Stimulated activated CD8-positive, alpha-beta memory T cell treated with anti-CD3 and anti-CD28 coated beads, Interleukin-12 subunit alpha, Interleukin-12 subunit beta, amount 100 ng/mL, for 24 hours (primary cell): ENCODE results near the gene TELO2.
"Not testable (repeated sequence)": the region's sequence is repeated elsewhere in the genome, so short reads cannot be mapped to it uniquely, and the experiment has no call there.

ENCODE experiments used
- DNase-seq: peaks from one replicate; pipeline ENCODE4 v3.0.0-alpha.2; 2020; ENCODE audit errors: extremely low read depth

Gene TELO2

DNA sequence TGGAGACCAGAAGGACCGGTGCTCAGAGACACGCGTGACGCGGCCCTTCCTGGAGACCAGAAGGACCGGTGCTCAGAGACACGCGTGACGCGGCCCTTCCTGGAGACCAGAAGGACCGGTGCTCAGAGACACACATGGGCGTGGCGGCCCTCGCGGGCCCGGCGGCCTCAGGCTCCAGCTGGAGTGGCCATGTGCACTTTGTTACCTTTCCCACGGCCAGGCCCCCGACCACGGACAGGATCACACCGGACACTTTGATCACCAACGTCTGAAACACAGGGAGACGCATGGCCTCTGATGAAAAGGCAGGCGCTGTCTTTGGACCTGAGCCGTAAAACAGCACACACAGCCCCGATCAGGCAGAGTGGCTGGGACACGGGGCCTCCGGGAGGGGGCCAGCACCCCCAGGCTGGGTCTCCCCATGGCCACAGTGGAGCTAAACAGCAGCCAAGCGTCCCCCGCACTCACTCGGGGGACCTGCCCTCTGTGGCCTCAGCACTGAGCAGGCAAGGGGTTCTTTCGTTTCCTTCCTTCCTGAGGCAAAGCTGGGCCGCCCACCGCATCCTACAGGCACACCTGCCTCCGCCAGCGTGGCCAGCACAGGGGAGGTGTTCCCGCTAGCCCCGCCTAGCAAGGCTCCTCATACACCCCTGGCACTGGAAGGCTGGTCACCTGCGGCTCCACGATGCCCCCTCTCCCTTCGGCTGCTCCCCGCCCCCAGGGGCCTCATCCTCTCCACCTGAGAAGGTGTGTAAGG, 35.5 kb upstream of the TELO2 start:
- no peak for DNase-seq

DNA sequence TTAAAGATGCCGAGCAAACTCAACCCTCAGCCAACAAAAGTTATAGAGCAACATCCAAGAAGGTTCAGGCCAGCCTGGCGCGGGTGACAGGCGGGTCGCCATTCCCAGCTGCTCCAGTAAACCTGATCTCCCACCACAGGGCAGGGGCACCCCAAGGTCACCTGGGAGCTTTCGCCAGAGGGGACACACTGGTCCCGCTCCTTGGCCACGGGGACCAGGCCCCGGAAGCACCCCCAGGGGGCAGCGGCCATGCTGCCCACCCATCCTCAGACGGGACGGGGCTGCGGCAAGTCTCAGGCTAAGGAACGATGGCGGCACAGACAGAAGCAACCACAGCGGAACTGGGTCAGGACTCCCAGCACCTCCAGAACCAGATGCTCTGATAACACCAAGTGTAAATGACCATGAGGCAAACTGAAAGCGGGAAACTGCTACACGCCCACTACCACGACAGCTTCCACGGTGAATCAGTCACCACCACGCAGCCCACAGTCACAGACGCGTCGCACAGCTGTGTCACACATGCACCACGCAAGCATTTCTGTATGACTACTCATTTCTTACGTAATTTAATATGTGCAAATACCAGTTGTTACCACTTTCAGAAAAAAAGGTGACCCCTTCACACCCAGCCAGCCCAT, 34.7 kb upstream of the TELO2 start:
- no peak for DNase-seq

DNA sequence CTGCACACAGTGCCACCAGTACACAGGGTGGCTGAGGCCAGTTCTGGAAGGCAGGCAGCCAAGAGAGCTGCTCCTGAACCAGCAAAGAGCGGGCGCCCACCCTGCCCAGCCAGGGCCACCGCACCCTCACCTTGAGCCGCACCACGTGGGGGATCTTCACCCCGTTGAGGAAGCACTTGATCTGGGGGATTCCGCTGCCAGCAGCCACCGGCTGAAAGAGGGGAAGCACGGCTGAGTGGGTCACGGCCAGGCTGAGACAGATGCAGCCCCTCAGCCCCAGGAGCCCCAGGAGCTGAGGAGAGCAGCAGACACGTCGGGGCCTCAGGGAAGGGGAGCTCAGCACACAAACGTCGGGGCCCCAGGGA, 34.2 kb upstream of the TELO2 start:
- DNase-seq = no peak

DNA sequence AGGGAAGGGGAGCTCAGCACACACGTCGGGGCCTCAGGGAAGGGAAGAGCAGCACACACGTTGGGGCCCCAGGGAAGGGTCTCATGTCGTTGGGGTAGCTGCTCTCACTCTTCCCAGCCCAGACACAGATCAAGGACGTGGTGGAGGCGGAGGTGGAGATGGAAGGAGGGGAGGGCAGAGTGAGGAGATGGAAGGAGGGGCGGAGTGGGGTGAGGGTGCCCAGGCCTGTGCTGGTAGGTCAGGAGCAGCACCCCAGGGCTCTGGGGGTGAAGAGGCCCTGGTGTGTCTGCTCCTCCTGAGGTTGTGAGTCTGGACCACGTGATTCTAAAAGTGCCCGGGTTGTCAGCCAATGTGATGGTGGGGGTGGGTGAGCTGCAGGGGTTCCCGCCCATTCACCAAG, 33.2 kb upstream of the TELO2 start:
- DNase-seq = no peak

DNA sequence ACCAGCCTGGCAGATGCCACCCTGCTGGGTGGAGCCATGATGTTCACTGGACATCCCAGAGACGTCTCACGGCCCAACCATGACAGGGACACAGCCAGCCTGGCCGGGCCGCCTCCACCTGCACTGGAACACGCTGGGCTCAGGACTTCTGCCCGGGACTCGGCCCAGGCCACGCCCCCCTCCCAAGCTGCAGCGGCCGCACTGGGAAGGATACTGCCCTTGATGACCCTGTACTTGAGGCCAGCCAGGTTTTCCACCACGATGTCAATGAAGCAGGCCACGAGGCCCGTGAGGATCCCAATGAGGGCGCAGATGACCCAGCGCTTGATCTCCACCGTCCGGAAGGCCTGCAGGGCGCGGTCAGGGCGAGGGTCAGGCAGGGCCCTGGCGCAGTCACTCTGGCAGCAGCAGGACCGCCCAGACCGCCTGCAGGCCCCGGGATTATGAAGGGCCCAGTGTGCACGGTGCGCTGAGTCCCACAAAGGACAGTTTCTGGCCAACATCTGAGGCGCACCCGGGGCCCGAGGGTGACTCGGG, 32.5 kb upstream of the TELO2 start:
- no peak for DNase-seq

DNA sequence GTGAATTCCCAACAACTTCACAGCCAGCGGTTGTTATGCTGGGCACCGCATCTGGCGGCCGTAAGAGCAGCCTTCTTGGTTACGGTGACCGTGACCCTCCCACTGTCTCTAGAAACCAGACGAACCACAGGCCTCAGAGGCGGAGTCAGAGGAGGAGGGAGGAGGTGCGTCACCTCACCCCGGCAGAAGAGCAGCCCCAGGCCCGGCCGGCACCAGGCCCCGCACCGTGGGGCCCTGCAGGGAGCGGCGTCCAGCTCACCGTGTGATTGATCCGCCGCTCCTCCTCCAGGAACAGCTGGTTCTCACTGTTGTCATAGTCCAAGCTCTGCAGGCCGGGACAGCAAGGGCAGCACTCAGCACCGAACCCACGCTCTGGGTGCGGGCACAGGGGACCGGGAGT, 32.0 kb upstream of the TELO2 start:
- no peak for DNase-seq

DNA sequence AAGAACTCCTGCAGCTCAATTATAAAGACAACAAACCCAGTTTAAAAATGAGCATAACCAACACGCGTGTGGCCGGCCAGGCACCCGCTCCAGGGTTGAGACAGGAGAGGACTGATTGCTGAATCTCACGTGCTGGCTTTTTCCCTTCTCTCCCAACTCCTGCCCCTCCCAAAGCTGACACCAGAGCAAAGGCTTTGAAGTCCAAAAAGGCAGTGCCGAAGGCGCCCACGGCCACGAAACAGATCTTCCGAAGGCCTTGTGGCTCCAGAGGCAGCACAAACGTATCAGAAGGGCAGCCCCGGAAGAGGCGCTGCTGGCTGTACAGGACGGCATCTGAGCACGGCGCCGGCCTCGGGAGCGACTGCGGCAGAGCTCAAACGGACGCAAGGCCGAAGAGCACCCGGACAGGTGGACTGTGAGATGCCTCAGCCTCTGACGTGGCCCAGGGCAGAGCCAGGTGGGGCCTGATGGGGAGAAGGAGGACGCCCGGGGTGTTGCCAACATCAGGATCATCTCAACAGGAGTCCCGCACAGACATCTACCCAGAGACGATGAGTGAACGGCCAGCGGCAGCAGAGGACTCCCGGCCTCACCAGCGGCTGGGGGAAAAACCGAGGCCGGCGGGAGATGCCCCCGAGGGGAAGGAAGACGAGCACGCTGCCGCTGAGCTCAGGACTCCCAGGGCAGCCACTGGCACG, 28.8 kb upstream of the TELO2 start:
- no peak for DNase-seq

DNA sequence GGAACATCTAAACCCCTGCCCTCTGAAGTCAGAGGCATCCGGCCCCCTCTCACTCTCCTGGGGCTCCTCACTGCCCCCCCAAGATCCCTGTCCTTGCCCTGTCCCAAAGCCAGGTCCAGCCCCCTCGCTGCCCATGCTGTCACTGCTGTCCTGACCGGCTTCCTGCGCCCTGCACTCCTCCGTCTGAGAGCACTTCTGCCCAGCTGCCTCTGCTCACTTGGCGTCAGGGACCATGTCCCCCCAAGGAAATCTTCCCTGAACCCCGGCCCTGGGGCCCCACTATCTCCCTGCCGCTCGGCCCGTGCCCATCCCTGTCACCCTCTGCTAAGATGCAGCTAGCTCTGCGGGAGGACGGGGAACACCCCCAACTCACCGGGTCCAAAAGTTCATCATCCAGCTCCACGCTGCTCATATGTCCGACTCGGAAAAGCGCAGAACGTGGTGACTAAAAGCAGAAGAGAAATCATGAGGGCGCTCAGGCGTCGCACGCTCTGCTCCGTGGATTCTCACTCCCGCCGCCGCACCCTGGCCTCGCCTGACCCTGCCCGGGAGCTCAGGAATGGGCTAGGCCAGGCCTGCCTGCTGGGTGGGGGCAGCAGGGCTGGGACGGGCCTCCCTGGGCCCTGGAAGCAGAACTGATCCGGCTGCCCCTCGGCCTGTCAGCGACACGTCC, 28.1 kb upstream of the TELO2 start:
- no peak for DNase-seq

DNA sequence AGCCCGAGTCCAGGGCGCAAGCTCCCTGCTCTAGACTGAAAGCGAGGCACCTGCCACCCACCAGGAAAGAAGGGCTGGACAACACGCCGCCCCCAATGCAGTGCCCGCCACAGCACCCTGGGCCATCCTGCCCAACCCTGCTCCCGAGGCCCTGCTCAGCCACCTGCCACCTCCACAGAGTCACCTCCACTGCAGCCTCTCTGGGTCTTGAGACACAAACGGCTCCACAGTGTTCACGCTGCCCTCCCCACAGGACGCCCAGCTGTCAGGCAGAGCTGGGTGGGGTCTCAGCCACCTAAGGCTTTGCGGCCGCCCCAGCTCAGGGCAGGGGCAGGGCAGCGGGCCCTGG, 27.6 kb upstream of the TELO2 start:
- DNase-seq = no peak

DNA sequence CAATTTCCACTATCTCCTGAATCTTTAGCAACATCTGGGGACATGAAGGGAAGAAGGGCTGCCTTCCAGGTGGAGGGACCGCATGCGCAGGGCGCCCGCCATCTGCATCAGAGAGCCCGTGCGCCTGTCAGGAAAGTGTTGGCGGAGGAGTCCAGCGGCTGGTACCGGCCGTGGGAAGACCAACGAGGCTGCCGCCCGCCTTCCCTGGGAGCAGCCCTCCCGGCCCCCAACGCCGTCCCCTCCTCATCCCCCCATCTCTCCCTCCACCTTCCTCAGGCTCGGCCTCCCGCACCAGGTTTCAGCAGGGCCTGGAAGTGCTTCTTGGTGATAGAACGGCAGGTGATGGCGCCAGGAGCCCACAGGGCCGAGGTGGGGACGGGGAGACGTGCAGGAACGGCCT, 27.1 kb upstream of the TELO2 start:
- no peak for DNase-seq

DNA sequence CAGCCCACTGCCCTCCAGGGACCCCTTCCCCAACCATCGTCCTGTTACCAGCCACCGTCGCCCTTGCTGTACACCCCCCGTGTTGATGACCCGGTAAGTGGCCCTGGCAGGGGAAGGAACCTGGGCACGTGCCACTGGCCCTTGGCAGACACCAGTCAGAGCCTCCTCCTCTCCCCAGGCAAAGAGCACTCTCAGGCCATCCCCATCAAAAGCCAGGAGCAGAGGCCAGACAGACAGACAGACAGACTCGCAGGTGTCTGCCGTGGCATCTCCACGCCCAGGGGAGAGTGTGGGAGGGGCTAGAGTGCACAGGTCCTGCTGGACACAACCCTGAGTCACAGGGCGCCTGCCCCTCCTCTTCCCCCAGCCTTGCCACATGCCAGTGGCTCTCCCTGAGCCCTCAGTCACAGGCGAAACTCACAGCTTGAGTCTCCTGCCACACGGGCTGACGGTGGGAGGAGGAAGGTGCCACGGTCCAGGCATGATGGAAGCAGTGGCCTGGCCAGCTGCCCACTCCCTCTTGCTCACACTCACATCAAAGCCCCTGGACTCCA, 26.1 kb upstream of the TELO2 start:
- DNase-seq = no peak

DNA sequence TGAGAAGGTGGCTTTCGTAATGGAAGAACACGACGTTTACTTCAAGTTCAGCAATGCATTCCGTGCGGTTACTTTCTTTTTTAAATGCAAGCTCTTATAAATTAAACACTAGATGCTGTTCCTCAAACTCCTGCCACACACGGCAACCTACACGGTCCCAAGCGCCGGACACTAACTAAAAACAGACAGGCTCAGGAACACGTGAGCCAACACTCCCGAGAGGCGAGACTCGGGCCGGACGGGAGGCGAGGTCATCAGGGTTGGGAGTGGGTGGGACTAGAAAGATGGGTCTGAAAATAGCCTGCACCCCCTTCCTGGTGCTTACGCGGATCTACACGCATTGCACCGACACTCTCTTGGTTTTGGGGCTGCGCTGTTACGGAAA, 24.7 kb upstream of the TELO2 start:
- no peak for DNase-seq

DNA sequence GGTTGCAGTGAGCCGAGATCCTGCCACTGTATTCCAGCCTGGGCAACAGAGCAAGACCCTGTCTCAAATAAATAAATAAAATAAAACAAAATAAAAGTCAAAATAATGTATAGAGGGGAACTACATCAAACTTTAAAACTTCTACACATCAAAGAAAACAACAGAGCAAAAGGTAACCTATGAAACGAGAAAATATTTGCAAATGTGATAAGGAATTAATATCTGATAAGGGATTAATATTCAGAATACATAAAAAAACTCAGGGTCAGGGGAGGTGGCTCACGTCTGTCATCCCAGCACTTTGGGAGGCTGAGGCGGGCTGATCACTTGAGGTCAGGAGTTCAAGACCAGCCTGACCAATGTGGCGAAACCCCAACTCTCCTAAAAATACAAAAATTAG, 24.0 kb upstream of the TELO2 start:
- not testable (repeated sequence) for DNase-seq

DNA sequence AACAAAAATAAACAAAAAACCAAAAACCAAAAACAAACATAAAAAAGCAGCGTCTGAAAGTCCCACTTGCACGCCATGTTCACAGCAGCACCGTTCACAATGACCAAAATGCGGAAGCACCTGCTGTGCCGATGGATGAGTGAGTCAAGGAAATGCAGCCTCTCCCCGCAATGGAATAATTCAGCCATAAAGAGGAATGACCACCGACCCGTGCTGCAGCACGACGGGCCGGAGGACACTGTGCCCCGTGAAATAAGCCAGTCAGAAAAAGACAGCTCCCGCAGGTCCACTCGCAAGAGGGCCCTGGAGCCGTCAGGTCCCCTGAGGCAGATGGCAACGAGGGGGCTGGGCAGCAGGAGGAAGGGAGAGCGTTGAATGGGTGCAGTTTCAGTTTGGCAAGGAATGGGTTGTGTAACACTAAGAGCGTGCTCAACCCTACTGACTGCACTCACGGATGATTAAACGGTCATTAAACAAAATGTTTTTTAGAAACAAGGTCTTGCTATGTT, 23.4 kb upstream of the TELO2 start:
- DNase-seq = no peak

DNA sequence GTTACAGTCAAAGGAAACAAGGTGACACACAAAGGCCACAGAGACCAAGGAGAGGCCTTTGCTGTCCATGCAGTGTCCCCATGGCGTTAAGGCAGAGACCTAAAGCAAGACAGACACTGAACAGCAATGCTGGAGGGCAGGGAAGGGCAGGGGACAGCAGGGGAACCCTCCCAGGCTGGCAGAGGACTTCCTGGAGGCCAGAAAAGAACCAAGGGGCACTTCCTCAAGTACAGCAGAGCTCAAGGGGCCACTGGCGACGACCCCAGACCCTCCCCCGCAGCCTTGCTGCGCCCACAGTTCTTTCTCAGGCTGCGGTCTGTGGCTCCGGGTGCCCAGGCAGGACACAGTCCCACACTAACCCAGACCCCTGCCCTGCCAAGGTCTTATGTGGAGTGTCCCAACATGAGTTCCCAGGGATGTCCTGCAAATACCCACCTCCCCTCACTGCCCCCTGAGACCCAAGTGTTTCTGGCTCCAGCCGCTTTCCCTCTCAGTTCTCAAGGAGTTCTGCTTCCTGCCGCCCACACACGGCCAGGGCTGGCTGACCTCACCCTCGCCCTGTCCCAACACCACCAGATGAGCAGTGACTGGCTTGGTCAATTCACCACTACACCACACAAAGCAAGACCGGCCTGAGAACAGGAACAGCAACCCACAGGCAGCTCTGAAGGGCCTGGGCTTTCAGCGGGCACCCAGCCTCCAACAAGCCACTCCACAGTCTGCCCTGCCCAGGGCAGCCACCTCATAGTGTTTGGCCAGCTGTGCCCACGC, 22.5 kb upstream of the TELO2 start:
- no peak for DNase-seq

DNA sequence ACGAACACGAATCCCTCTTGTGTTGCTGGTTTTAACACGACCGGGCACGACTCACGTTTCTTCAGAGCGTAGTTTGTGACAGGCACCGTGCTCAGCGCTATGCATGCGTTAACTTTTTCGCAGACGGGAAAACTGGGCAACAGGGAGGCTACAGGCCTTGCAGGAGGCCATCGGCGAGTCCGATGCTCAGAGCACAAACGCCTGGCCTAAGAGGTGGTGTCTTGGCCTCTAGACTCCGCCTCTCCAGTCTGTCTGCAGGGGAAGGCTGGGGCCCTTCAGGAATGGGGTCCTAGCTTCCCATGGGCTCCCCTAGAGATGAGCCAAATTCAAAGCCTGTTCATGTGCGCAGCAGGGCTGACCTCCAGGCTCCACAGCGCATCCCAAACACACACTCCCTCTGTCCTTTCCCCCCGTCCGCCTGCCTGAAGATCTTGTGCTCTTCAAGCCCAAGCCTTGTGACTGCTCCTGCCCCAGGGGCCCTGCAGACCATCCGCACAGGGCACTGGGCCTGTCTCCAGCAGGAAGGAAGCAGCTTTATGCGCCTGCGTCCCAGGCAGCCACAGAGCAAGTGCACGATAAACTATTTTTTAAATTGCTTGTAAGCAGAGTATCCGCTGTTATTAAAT, 21.5 kb upstream of the TELO2 start:
- DNase-seq = no peak

DNA sequence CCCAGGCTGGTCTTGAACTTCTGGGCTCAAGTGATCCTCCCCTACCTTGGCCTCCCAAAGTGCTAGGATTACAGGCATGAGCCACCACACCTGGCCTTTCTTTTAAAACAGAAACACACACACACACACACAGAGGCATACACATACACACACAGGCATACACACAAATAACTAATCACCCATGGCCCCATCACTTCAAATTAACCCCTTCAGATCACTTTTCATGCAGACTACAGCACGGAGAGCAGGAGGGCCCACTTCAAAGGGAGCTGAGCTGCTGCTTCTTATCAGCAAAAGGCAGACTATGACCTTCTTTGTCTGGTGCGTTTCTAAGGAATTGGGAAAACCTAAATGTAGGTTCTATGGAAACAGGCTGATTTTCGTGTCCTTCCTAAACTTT, 20.2 kb upstream of the TELO2 start:
- DNase-seq = no peak

DNA sequence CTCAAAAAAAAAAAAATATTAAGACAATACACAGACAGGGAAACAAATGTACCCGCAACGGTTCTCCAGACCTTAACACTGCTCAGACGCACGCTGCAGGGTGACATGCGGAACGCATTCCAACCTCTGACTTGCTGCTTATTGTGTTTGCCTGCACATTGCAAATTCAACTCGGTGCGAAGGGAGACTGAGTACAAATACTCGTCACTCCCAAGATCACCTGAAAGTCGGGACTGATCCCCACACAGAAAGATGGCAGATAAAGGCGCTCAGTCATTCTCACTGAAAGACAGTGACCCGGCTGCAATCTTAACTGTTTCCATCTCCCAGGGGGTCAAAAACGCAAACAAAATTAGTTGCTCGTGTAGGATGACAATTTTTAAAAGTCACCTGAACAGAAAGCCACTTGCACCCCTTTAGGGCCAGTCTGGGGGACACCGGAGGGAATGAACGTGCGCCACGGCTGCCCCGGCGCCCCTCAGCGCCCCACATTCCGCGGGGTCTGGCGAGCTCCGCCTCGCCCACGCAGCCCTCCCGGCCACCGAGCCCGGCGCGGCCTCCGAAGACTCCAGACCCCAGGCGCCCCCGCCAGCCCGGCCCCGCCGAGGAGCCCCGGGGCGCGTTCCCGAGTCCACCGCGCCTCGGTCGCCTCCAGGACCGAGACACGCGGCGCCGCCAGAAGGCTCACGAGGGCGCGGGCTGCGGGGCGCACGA, 18.9 kb upstream of the TELO2 start:
- DNase-seq = no peak

DNA sequence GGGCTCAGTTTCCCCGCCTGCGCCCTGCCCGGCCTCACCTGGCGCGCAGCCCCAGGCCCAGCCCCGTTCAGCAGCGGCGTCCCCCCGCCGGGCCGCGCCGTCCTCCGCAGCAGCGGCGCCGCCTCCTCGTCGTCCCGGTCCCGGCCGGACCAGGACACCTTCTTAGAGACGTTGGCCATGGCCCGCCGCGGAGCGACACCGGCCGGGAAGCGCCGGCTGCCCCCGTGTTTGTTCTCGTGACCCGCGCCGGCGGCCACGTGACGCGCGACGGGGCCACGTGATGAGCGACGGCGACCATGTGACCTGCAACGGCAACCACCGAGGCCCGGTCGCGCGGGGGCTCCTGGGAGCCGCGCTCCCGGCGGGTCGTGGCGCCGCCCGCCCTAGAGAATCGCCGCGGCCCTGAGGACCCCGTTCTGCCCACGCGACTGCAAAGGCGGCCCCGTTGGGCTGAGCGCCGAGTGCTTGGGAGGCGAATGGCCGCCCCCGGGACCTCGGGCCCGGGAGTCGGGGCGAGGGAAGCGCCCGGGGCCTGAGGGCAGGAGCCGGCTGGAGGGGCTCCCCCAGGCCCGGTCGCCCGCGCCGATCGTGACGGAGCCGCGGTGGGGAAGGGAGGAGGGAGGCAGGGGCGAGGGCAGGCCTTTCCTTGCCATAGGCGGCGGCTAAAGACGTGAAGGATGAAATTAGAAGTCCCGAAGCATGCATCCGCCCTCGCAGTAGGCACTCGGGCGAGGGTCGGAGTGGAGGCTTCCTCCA, 18.2 kb upstream of the TELO2 start, which contains the start of gene CLCN7:
Gene CLCN7 (minus strand): TSS at position 233 of the 756 bp plus-strand sequence. CDS start 54 bp downstream, at position 179.
- peak; percentile 66 for DNase-seq
